CD14-positive monocyte (primary cell): ENCODE measurements around the gene MT4. TPM values are rescaled to one million over a fixed set of nuclear protein-coding genes. Genes with fewer than 3 reads are reported as not detected.

Experiments used
- DNase-seq, 3 donors: peaks; one replicate each; pipeline ENCODE4 v3.0.0-alpha.2; 2011 to 2022
- H2AFZ ChIP-seq: 2 replicates; pipeline ENCODE4 v1.6.0; 2012; ENCODE audit warnings: mild to moderate bottlenecking, low read depth, low read length, inconsistent platforms; ENCODE audit not compliant: insufficient read depth, poor library complexity, severe bottlenecking
- H3K27ac ChIP-seq, 2 donors: 1 replicate in 1 of 2; 2 replicates in 1 of 2; pipeline ENCODE4 v1.5.1; 2012 to 2013; ENCODE audit warnings: low read length in 2 of 2, control low read depth in 1 of 2, inconsistent platforms in 1 of 2, low read depth in 1 of 2, mild to moderate bottlenecking in 1 of 2
- H3K27me3 ChIP-seq, 2 donors: one replicate each; pipeline versions ENCODE4 v1.6.0 to v1.6.1; 2011 to 2013; ENCODE audit warnings: low read length in 2 of 2; ENCODE audit not compliant: control insufficient read depth in 2 of 2, insufficient read depth in 2 of 2
- H3K36me3 ChIP-seq, 2 donors: replicated peaks in 1 of 2; 1 replicate in 1 of 2; 2 replicates in 1 of 2; pipeline versions ENCODE4 v1.5.1 to v1.6.1; 2012 to 2013; ENCODE audit warnings: low read length in 2 of 2, control low read depth in 1 of 2, inconsistent platforms in 1 of 2, mild to moderate bottlenecking in 1 of 2; ENCODE audit not compliant: insufficient read depth in 2 of 2, control insufficient read depth in 1 of 2
- H3K4me1 ChIP-seq, 2 donors: 1 replicate in 1 of 2; 2 replicates in 1 of 2; pipeline versions ENCODE4 v1.5.1 to v1.6.1; 2012 to 2013; ENCODE audit warnings: low read length in 2 of 2, control low read depth in 1 of 2, inconsistent platforms in 1 of 2, mild to moderate bottlenecking in 1 of 2, moderate library complexity in 1 of 2; ENCODE audit not compliant: insufficient read depth in 2 of 2, control insufficient read depth in 1 of 2
- H3K4me2 ChIP-seq: replicated peaks from 2 replicates; pipeline ENCODE3; 2012; ENCODE audit warnings: low read length, moderate library complexity, mild to moderate bottlenecking; ENCODE audit not compliant: poor library complexity, severe bottlenecking; ENCODE audit errors: extremely low read depth
- H3K4me3 ChIP-seq, 3 experiments: fragments of 200-600 bp in 1 of 3; sonication (generic) in 1 of 3; replicated peaks in 1 of 3; 1 replicate in 2 of 3; 2 replicates in 1 of 3; pipeline ENCODE4 v1.5.1; 2011 to 2013; ENCODE audit warnings: low read length in 3 of 3, mild to moderate bottlenecking in 3 of 3, control low read depth in 2 of 3, low read depth in 2 of 3, inconsistent platforms in 1 of 3, moderate library complexity in 1 of 3
- H3K79me2 ChIP-seq: 2 replicates; pipeline ENCODE4 v1.6.0; 2012; ENCODE audit warnings: mild to moderate bottlenecking, control low read depth, inconsistent platforms, low read length, moderate library complexity; ENCODE audit not compliant: insufficient read depth
- H3K9ac ChIP-seq: 2 replicates; pipeline ENCODE4 v1.6.0; 2017; ENCODE audit warnings: low read length, mild to moderate bottlenecking; ENCODE audit not compliant: insufficient read depth, poor library complexity, severe bottlenecking
- H3K9me3 ChIP-seq, 2 donors: replicated peaks in 1 of 2; 1 replicate in 1 of 2; 2 replicates in 1 of 2; pipeline versions ENCODE4 v1.5.1 to v1.6.1; 2012 to 2013; ENCODE audit warnings: low read length in 2 of 2, control low read depth in 1 of 2; ENCODE audit not compliant: control insufficient read depth in 1 of 2, insufficient read depth in 1 of 2
- H4K20me1 ChIP-seq: 2 replicates; pipeline ENCODE4 v1.6.0; 2012; ENCODE audit warnings: mild to moderate bottlenecking, low read length, control low read depth, moderate library complexity; ENCODE audit not compliant: insufficient read depth
- H3K27ac Mint-ChIP-seq, 7 donors: one replicate each; pipeline ENCODE4 v1.8.0; 2020; ENCODE audit warnings: mild to moderate bottlenecking in 7 of 7, mixed read lengths in 7 of 7, moderate library complexity in 6 of 7, inconsistent platforms in 2 of 7
- H3K27me3 Mint-ChIP-seq, 3 donors: one replicate each; pipeline ENCODE4 v1.8.0; 2021 to 2022; ENCODE audit warnings: low read depth in 3 of 3, mild to moderate bottlenecking in 3 of 3, mixed read lengths in 3 of 3, moderate library complexity in 3 of 3, inconsistent platforms in 1 of 3
- H3K36me3 Mint-ChIP-seq, 2 donors: one replicate each; pipeline ENCODE4 v1.8.0; 2020; ENCODE audit warnings: mixed read lengths in 2 of 2, inconsistent platforms in 1 of 2, mild to moderate bottlenecking in 1 of 2
- H3K4me1 Mint-ChIP-seq: one replicate; pipeline ENCODE4 v1.8.0; 2020; ENCODE audit warnings: mild to moderate bottlenecking, mixed read lengths
- H3K4me3 Mint-ChIP-seq, 2 donors: one replicate each; pipeline ENCODE4 v1.8.0; 2020; ENCODE audit warnings: mild to moderate bottlenecking in 2 of 2, mixed read lengths in 2 of 2, moderate library complexity in 1 of 2
- H3K9me3 Mint-ChIP-seq, 7 donors: one replicate each; pipeline ENCODE4 v1.8.0; 2020 to 2022; ENCODE audit warnings: mixed read lengths in 7 of 7, mild to moderate bottlenecking in 6 of 7, moderate library complexity in 6 of 7, inconsistent platforms in 2 of 7
- CTCF ChIP-seq: fragments of 200-600 bp; IDR thresholded peaks from one replicate; pipeline ENCODE4 v1.8.0; 2022; ENCODE audit warnings: antibody characterized with exemption, mild to moderate bottlenecking
- WGBS: methylation state at CpG from one replicate; pipeline ENCODE4 v1.1.5; 2013; ENCODE audit warnings: missing lambda C conversion rate; ENCODE audit not compliant: insufficient coverage; 5-methylcytosine and 5-hydroxymethylcytosine counted together
- intact Hi-C, 2 donors: fragments of 100-400 bp; cut with micrococcal nuclease; formaldehyde crosslinking; loops; one replicate each; pipeline versions ENCODE4 v1.15.0 to v1.15.1; 2023
- polyA plus RNA-seq, 3 donors: library from polyadenylated mRNA; depleted of rRNA in 1 of 3; unstranded in 2 of 3; stranded (reverse) in 1 of 3; fragments of 300-500 nt in 2 of 3; fragments of >200 nt in 1 of 3; fragmentation: Illumina TruSeq in 2 of 3; gene quantifications; 1 replicate in 2 of 3; 2 replicates in 1 of 3; pipeline ENCODE4 v1.2.3, GENCODE V29; 2012 to 2021

The MT4 gene
- polyA plus RNA-seq, 3 donors, result not detected

DNA sequence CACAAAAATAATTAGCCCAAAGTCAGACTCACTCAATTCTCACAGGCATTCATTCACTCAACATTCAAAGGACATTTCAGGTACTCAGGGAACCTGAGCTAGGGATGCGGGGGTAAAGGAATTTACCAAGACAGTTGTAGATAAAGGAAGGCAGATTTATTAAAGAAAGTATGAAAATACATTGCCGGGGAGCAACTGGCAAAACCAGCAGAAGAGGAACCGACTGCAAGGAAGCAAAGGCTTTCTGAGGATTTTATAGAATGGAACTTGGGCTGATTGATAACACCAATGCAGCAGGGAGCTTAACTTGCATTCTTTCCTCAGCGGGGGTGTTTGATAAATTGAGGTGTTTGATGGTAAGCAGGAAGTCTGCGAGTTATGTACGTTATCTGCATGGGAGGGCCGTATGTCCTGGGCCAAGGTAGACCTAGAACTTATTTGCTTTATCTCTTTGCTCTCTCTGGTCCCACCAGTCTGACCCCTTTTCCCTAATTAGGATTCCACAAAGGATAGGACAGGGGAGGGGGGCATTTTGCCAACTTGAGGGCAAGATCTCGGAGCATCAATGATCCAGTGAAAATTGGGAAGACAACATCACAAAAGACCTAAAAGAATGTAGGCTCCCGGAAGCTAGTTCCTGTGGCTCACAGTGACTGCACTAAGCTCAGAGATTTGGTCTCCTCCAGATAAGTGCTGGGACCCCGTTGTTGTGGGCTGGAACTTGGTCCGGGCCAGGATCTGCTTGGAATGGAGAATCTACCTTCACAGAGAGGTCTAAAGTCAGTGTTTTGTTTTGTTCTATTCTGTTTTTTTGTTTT is 18.7 kb downstream of the MT4 start:
- Histone ChIP-seq H3K9ac (no peak overlapping the region), H4K20me1 (no peaks in the 10 kb centered on the region), H3K27me3 (peaks cover 3 to 23% of the 10 kb centered on the region in 2 donors), H3K9me3 (no peaks in the 10 kb centered on the region), H3K79me2 (no peaks in the 10 kb centered on the region), H3K27ac (no peak overlapping the region), H2AFZ (no peak overlapping the region), H3K4me3 (no peak overlapping the region), H3K4me1 (no peaks in the 10 kb centered on the region), H3K4me2 (no peak overlapping the region), H3K36me3 (no peaks in the 10 kb centered on the region)
- H3K9me3 Mint-ChIP-seq, result peaks cover 0 to 4% (median under 1%) of the 10 kb centered on the region in 7 donors
- 79% methylated on average over 4 of the region's 11 CpGs for WGBS
- peaks cover 25 to 49% (median 30%) of the 10 kb centered on the region in 3 donors for H3K27me3 Mint-ChIP-seq
- H3K36me3 Mint-ChIP-seq, result no peaks in the 10 kb centered on the region
- TF ChIP-seq CTCF, result no peak
- DNase-seq, result no peak
- no peaks in the 10 kb centered on the region for H3K4me1 Mint-ChIP-seq
- intact Hi-C loops, result no loop called here
- H3K27ac Mint-ChIP-seq, result no peak overlapping the region
- H3K4me3 Mint-ChIP-seq, result no peak overlapping the region

DNA sequence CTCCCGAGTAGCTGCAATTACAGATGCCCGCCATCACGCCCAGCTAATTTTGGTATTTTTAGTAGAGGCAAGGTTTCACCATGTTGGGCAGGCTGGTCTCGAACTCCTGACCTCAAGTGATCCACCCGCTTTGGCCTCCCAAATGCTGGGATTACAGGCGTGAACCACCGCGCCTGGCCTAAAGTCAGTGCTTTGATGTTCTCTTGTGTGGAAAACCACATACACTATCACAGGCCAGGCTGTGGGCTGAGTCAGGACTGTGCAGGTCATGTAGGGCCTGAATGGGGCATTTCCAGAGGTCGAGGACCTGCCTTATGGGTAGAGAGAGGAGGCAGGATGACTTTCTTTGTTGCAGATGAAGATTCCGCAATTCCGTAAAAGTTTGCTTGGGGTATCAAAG is 19.4 kb downstream of the MT4 start:
- peaks cover 0 to 5% (median 4%) of the 10 kb centered on the region in 7 donors for H3K9me3 Mint-ChIP-seq
- Histone ChIP-seq H3K4me3 (no peak overlapping the region), H4K20me1 (no peaks in the 10 kb centered on the region), H3K4me1 (peaks cover 0 to 3% of the 10 kb centered on the region in 2 donors), H3K36me3 (no peaks in the 10 kb centered on the region), H3K9me3 (peaks cover 0 to 6% of the 10 kb centered on the region in 2 donors), H3K27ac (no peak overlapping the region), H3K9ac (no peak overlapping the region), H3K4me2 (no peak overlapping the region), H3K79me2 (no peaks in the 10 kb centered on the region), H3K27me3 (peaks cover 7 to 28% of the 10 kb centered on the region in 2 donors), H2AFZ (no peak overlapping the region)
- H3K27ac Mint-ChIP-seq, result no peak overlapping the region
- intact Hi-C loops, result no loop called here
- no peak overlapping the region for H3K4me3 Mint-ChIP-seq
- H3K4me1 Mint-ChIP-seq, result peaks cover 2% of the 10 kb centered on the region
- no peak for TF ChIP-seq CTCF
- WGBS, result 82% methylated on average over 5 of the region's 11 CpGs
- no peak for DNase-seq
- peaks cover 0 to 3% of the 10 kb centered on the region in 2 donors for H3K36me3 Mint-ChIP-seq
- peaks cover 31 to 57% (median 36%) of the 10 kb centered on the region in 3 donors for H3K27me3 Mint-ChIP-seq
